ENCODE results near the gene GPLD1.

GRCh38 chr6:24464253-24465038 lies 24.9 kb downstream of the GPLD1 start:
- no peak for TF ChIP-seq CTCF (conservative IDR thresholded peaks at IDR 0.05)
- no peak for TF ChIP-seq ZFX (IDR thresholded peaks at IDR 0.05)
